GM12875 (cell line): ENCODE measurements around the gene CHCT1.
"Not testable (repeated sequence)": the region's sequence is repeated elsewhere in the genome, so short reads cannot be mapped to it uniquely, and the experiment has no call there.

Source experiments
- H3K4me3 ChIP-seq: one replicate; pipeline ENCODE4 v1.5.1; 2011; ENCODE audit warnings: low read depth, low read length, control low read depth
- TF ChIP-seq, protein P1 (sequence below): IDR thresholded peaks from 2 replicates; pipeline ENCODE4 v1.5.1; 2011; ENCODE audit warnings: low read depth, mild to moderate bottlenecking, control low read depth, inconsistent platforms, low read length, moderate library complexity, borderline replicate concordance; ENCODE audit not compliant: insufficient read depth

CHCT1 gene

GRCh38 chr17:60422162-60422665, at the start of gene CHCT1:
Gene CHCT1 (plus strand): TSS chr17:60422489. CDS start chr17:60422593, 104 bp downstream.
- TF ChIP-seq, protein P1, sequence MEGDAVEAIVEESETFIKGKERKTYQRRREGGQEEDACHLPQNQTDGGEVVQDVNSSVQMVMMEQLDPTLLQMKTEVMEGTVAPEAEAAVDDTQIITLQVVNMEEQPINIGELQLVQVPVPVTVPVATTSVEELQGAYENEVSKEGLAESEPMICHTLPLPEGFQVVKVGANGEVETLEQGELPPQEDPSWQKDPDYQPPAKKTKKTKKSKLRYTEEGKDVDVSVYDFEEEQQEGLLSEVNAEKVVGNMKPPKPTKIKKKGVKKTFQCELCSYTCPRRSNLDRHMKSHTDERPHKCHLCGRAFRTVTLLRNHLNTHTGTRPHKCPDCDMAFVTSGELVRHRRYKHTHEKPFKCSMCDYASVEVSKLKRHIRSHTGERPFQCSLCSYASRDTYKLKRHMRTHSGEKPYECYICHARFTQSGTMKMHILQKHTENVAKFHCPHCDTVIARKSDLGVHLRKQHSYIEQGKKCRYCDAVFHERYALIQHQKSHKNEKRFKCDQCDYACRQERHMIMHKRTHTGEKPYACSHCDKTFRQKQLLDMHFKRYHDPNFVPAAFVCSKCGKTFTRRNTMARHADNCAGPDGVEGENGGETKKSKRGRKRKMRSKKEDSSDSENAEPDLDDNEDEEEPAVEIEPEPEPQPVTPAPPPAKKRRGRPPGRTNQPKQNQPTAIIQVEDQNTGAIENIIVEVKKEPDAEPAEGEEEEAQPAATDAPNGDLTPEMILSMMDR: no peak
- H3K4me3 ChIP-seq: peak within 1 kb of the TSS; percentile 54

DNA sequence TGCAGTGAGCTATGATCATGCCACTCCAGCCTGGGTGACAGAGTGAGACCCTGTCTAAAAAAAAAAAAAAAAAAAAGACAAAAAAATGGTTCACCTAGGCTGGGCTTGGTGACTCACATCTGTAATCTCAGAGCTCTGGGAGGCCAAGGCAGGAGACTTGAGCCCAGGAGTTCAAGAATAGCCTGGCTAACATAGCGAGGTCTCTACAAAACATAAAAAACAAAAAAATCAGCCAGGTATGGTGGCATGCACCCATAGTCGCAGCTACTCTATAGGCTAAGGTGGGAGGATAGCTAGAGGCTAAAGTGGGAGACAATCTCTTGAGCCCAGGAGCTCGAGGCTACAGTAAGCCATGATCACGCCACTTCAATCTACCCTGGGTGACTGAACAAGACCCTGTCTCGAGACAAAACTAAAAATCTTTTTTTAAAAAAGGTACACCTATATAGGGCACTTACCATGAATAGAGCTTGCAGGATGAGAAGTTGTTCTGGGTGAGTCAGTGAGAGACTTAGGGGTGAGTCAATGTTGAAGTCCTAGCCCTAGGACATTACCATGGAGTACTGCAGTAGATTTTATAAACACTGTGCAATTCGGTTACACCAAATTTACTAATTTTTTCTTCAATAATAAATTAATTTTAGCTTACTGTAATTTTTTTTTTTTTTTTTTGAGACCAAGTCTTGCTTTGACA, 49.4 kb upstream of the CHCT1 start:
- H3K4me3 ChIP-seq: no peak overlapping the region

DNA sequence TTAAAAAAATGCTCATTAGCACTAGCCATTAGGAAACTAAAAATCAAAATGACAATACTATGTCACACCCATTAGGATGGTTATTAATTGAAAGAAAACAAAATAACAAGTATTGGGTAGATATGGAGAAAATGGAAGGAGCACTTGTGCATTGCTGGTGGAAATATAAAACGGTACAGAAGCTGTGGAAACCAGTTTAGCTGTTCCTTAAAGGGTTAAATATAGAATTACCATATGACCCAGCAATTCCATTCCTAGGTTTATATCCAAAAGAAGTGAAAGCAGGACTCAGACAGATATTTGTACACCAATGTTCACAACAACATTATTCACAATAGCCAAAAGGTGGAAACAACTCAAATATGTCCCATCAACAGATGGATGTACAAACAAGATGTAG, 44.1 kb upstream of the CHCT1 start:
- H3K4me3 ChIP-seq: not testable (repeated sequence)

More for the DNA sequence above, 49.4 kb upstream of the CHCT1 start:
- TF ChIP-seq, protein P1: no peak

- not testable (repeated sequence) for H3K4me3 ChIP-seq
These were observed 42.8 kb upstream of the CHCT1 start for GRCh38 chr17:60379461-60379860.

DNA sequence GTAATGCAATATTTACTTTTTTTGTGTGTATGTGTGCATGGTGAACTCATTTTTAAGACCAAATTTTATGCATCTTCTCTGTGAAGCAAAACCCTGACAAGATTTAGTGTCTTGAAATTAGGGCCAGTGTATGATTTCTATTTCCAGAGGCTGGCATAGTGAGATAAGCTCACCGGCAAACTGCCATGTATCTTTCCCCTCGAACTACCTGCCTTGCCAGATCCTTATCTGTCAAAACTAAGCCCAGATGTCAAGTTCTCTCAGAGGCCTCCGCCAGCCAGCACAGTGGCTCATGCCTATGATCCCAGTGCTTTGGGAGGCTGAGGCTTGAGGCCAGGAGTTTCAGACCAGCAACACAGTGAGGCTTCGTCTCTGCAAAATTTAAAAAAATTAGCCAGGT, 40.3 kb upstream of the CHCT1 start:
- H3K4me3 ChIP-seq: no peak overlapping the region
- TF ChIP-seq, protein P1: no peak

- TF ChIP-seq, protein P1: no peak
- no peak overlapping the region for H3K4me3 ChIP-seq
These were observed 38.9 kb upstream of the CHCT1 start for GRCh38 chr17:60383379-60383778.

DNA sequence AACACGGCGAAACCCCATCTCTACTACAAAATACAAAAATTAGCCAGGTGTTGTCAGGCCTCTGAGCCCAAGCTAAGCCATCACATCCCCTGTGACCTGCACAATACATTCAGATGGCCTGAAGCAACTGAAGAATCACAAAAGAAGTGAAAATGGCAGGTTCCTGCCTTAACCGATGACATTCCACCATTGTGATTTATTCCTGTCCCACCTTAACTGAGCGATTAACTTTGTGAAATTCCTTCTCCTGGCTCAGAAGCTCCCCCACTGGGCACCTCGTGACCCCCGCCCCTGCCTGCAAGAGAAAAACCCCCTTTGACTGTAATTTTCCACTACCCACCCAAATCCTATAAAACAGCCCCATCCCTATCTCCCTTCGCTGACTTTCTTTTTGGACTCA, 37.4 kb upstream of the CHCT1 start:
- H3K4me3 ChIP-seq: not testable (repeated sequence)

DNA sequence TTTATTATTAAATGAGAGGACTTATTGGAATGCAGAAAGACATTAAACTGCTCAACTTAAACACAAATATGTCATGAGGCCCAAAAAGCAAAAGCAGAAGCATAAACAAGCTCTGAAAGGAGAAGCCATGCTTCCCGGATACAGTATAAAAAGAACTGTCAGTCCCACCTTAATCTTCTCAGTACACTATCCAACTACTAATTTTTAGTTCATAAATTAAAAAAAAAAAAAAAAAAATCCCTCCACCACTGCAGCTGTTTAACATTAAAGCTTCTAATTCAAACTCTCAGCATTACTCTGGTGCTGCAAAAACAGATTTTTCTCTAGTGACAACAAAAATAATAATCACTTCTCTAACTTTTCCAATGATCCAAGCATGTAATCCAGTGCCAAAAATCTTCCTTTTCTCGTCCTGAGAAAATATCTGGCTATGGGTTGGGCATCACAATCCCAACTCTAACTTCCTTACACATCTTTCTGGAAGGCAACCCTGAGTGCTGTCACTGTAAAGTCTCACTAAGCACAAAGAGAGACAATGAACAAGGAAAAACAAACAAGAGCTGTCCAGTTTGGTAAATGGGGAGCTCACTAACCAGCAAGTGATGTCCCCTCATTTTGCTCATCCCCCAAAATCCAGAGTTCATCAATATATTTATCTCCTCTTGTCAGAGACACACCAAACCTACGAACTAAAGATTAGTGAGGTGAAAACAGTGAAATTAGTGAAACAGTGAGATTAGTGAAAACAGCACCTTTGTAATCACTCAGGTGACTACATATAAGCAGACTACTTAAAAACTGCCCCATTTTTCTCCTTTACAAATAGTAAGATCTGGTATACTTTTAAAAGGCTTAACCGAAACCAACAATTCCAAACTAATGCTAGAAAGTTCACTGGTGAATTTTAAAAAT, 35.9 kb upstream of the CHCT1 start:
- TF ChIP-seq, protein P1: no peak
- no peak overlapping the region for H3K4me3 ChIP-seq
